Body of pancreas (tissue), 4 donors: ENCODE data around the gene TCF12. TPM values are rescaled to one million over a fixed set of nuclear protein-coding genes. Genes with fewer than 3 reads are reported as not detected.

Experiments used
- ATAC-seq: fragments of 150-250 bp; one replicate; pipeline ENCODE4 v1.9.1; 2016
- DNase-seq, 4 donors: peaks; one replicate each; pipeline ENCODE4 v3.0.0-alpha.2; 2019
- H3K27ac ChIP-seq, 4 donors: fragments of 200-600 bp; sonication (generic); 1 replicate in 3 of 4; 2 replicates in 1 of 4; pipeline versions ENCODE4 v1.5.1 to v1.6.1; 2016 to 2019; ENCODE audit warnings: mild to moderate bottlenecking in 1 of 4, mixed read lengths in 1 of 4, moderate library complexity in 1 of 4
- H3K27me3 ChIP-seq, 2 donors: fragments of 200-600 bp; sonication (generic); one replicate each; pipeline ENCODE4 v1.6.0; 2016; ENCODE audit warnings: mild to moderate bottlenecking in 1 of 2
- H3K36me3 ChIP-seq, 2 donors: fragments of 200-600 bp; sonication (generic); replicated peaks in 1 of 2; 2 replicates each; pipeline ENCODE4 v1.5.1; 2016; ENCODE audit warnings: low read depth in 2 of 2; ENCODE audit not compliant: insufficient read depth in 1 of 2
- H3K4me1 ChIP-seq: fragments of 200-600 bp; sonication (generic); one replicate; pipeline ENCODE4 v1.6.0; 2016
- H3K4me3 ChIP-seq, 2 donors: fragments of 200-600 bp; sonication (generic); 1 replicate in 1 of 2; 2 replicates in 1 of 2; pipeline ENCODE4 v1.5.1; 2016 to 2019
- H3K9me3 ChIP-seq, 3 donors: fragments of 200-600 bp; sonication (generic); 1 replicate in 2 of 3; 2 replicates in 1 of 3; pipeline ENCODE4 v1.5.1; 2016
- CTCF ChIP-seq, 7 experiments: fragments of 450-650 bp in 4 of 7; fragments of 200-600 bp in 3 of 7; sonication (generic) in 3 of 7; IDR thresholded peaks; one replicate each; pipeline ENCODE4 v1.5.1; 2016 to 2019; ENCODE audit warnings: antibody characterized with exemption in 7 of 7
- POLR2A ChIP-seq, 3 donors: fragments of 450-650 bp; IDR thresholded peaks; one replicate each; pipeline ENCODE4 v1.6.1; 2016; ENCODE audit warnings: antibody characterized with exemption in 3 of 3, mild to moderate bottlenecking in 2 of 3
- WGBS, 2 donors: methylation state at CpG; one replicate each; pipeline ENCODE4 v1.1.5; 2017; 5-methylcytosine and 5-hydroxymethylcytosine counted together
- intact Hi-C: fragments of 100-400 bp; cut with DNase I; formaldehyde crosslinking; loops from one replicate; pipeline ENCODE4 v1.15.1; 2023
- total RNA-seq, 2 donors: library from RNA; depleted of rRNA; stranded (reverse); fragments of >200 nt; gene quantifications; one replicate each; pipeline ENCODE4 v1.1.0, GENCODE V29; 2016

Gene TCF12
- total RNA-seq, 2 donors from 2014 or later, result 27.2 to 49.4 TPM

GRCh38 chr15:57288926-57289580 is 370.6 kb downstream of the TCF12 start:
- intact Hi-C loops, result no loop called here
- DNase-seq (no peak), ATAC-seq (no peak)
- Histone ChIP-seq H3K27me3 (no peaks in the 10 kb centered on the region), H3K4me1 (no peaks in the 10 kb centered on the region), H3K27ac (no peak overlapping the region), H3K4me3 (no peak overlapping the region), H3K36me3 (peaks cover 0 to 7% of the 10 kb centered on the region in 2 donors), H3K9me3 (no peaks in the 10 kb centered on the region)
- TF ChIP-seq POLR2A (IDR thresholded peaks at IDR 0.05), result no peak
- no peak for TF ChIP-seq CTCF (IDR thresholded peaks at IDR 0.05)
- WGBS, 2 donors, result 74 to 84% methylated on average over 5 of the region's 5 CpGs

GRCh38 chr15:57290187-57290586 is 371.7 kb downstream of the TCF12 start:
- Histone ChIP-seq H3K27ac (no peak overlapping the region), H3K27me3 (no peaks in the 10 kb centered on the region), H3K4me3 (no peak overlapping the region), H3K9me3 (no peaks in the 10 kb centered on the region), H3K36me3 (peaks cover 0 to 7% of the 10 kb centered on the region in 2 donors), H3K4me1 (no peaks in the 10 kb centered on the region)
- WGBS, 2 donors, result 94 to 100% methylated on average over 2 of the region's 2 CpGs
- TF ChIP-seq POLR2A (IDR thresholded peaks at IDR 0.05), result no peak
- no peak for TF ChIP-seq CTCF (IDR thresholded peaks at IDR 0.05)
- no peak for ATAC-seq
- DNase-seq, result no peak
- intact Hi-C loops, result no loop called here

GRCh38 chr15:57290826-57291225 is 372.4 kb downstream of the TCF12 start:
- WGBS, 2 donors, result 96 to 97% methylated on average over 4 of the region's 4 CpGs
- Histone ChIP-seq H3K4me3 (no peak overlapping the region), H3K36me3 (peaks cover 0 to 7% of the 10 kb centered on the region in 2 donors), H3K4me1 (no peaks in the 10 kb centered on the region), H3K27ac (no peak overlapping the region), H3K9me3 (no peaks in the 10 kb centered on the region), H3K27me3 (no peaks in the 10 kb centered on the region)
- ATAC-seq, result no peak
- intact Hi-C loops, result no loop called here
- DNase-seq, result no peak
- TF ChIP-seq POLR2A (IDR thresholded peaks at IDR 0.05), result no peak
- no peak for TF ChIP-seq CTCF (IDR thresholded peaks at IDR 0.05)

- intact Hi-C loops, result no loop called here
- WGBS, 2 donors, result 30 to 32% methylated on average over 9 of the region's 9 CpGs
- no peak overlapping the region for H3K4me3 ChIP-seq
- TF ChIP-seq POLR2A (IDR thresholded peaks at IDR 0.05) (no peak), CTCF (IDR thresholded peaks at IDR 0.05) (no peak)
- H3K27me3 ChIP-seq, result no peaks in the 10 kb centered on the region
- no peaks in the 10 kb centered on the region for H3K4me1 ChIP-seq
- no peaks in the 10 kb centered on the region for H3K36me3 ChIP-seq
- H3K9me3 ChIP-seq, result no peaks in the 10 kb centered on the region
- DNase-seq (no peak), ATAC-seq (peak; percentile 64)
- H3K27ac ChIP-seq, result peak overlapping the region in 3 of 4 donors; percentile 11 to 52 (median 25)
Observed at GRCh38 chr15:57296473-57297162, 378.2 kb downstream of the TCF12 start.
